GM18505 (cell line): ENCODE data around the gene SH3RF3.

Experiments
- ATAC-seq: cut with Tn5 transposase; IDR thresholded peaks from one replicate; pipeline ENCODE4 v1.9.1; 2021; ENCODE audit not compliant: unreplicated experiment
- POLR2A ChIP-seq: IDR thresholded peaks from 4 replicates; pipeline ENCODE4 v1.6.1; 2011; ENCODE audit warnings: borderline replicate concordance; ENCODE audit not compliant: insufficient read depth, insufficient read length; ENCODE audit errors: extremely low read depth

Gene SH3RF3

DNA sequence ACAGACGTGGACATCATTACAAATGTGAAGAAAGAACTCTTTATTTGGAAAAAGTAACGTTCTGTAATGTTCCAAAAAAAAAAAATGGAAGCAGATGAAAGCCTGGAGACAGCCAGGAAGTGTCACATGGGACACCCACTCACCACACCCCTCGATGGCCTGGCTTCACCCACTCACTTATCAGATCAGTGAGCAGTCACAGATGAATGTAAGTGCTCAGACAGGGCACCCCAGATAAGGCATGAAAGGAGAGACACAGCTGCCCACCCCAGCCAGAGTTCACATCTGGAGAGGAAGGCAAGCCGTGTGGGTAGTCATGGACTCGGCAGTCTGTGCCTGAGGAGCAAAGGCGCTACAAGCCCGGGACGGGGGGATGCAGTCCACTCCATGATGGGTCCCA, 379.6 kb downstream of the SH3RF3 start:
- ATAC-seq = no peak
- TF ChIP-seq POLR2A = no peak

DNA sequence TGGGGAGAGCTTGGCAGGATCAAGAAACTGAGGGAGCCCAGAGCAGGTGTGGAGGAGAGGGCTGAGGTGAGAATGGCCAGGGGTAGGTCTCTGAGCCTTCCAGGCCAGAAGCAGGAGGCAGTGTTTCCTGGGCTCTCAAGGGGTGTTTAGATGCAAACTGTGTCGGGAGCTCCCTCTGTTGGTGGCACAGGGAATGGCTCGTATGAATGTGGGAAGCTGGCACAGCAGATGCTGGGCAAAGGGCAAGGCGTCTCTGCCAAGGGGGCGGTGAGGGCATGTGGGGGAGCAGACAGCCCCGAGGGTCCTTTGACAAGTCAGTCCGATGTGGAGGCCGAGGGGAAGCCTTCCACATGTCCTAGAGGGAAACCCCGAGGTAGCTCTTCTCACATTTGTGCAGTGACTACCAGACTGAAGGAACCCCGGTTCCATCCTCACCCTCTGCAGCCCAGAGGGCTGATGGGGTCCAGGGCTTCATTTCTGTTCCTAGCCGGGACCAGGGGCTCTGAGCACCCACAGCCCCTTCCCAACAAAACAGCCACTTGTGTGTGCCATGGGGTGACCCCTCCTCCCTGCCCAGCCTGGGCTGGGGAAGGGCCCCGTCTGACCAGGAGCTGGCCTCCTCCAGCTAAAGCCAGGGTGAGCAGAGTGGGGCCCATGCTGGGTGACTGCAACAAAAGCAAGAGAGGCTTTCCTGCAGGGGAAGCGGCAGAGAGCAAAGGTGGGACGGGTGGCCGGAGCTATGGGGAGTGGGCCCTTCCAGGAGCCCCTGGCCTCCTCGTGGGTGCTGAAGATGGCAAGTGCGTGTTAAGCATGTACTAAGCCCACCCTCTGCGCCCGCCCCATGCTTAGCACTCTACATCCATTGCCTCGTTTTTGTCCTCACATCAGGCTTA, 381.4 kb downstream of the SH3RF3 start:
- no peak for ATAC-seq
- no peak for TF ChIP-seq POLR2A

DNA sequence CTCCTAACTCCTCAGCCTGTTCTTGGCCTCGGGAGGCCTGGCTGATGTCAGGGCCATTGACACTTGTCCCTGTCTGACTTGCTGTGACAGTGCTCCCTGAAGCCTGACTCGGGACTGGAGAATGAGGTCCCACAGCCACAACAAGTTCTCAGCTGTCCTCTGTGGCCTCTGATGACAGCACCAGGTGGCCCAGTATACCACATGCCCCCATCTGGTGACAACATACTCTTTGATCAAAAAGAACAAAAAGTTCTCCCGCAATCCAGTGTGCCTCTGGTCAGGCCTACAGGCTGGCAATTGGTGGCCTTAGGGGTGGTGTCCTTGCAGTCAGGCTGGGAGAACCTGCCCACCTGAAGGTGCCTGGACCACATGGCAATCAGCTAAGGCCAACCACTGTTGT, 382.2 kb downstream of the SH3RF3 start:
- no peak for TF ChIP-seq POLR2A
- ATAC-seq = no peak

DNA sequence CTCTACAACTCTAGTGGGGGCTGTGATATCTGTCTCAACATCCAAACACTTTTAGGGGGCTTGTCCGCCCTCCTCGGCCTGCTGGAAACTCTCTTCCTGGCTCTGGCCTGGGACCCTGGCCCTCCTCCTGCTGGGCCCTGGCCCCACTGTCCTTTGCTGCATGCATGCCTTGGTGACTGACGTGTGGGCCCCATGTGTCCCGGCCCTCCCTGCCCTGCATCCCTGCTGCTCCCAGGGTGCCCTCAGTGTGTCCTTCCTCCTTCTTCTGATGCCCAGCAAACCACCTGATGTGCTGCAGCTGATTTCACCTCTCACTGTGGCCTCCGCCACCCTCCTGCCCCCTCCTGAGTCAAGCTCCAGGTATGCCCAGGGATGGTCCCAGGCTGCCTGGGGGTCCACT, 383.1 kb downstream of the SH3RF3 start:
- no peak for TF ChIP-seq POLR2A
- ATAC-seq = no peak

DNA sequence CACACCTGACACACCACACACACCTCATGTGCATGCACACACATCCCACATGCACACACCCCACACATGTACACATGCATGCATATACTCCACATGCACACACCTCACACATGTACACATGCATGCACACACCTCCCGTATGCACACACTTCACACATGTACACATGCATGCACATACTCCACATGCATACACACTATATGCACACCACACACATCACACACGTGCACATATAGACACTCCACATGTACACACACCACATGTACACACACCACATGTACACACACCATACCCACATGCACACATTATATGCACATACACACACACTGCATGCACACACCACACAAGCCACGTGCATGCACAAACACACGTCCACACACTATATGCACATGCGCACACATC, 384.2 kb downstream of the SH3RF3 start:
- no peak for ATAC-seq
- TF ChIP-seq POLR2A = no peak

DNA sequence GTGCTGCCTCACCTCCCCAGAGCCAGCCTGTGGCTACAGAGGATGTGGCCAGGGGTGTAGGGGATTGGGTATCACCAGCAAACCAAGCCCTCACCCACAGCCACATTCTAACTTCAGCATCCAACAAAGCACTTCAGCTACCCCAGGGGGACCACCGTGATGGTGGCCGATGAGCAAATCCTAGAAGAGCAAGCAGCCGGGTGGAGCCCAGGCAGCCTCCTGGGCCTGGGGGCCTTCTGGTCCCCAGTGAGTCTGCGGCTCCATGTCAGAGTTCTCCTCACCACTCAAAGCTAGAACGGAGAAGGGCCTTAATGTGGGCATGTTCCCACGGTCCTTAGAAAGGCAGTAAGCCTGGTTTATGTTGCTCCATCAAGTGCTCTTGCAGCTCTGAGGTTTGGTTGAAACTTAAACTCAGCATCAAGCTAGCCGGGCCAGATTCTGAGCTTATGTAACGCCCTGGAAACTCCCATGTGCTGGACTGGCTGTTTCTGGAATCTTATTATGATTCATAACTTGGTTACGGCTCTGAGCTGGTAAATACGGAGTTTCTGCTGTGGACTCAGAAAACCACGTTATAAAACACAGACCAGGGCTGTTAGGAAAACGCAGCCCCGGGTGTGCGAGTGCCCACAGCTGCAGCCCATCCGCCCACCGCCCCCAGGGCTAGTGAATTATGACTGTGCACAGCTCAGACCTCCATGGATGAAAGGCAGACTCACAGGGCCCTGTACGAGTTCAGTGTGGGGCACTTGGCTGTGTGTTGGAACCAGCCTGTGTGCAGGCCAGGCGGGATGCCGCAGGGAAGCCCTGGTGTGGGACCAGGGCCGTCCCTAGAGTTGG, 385.0 kb downstream of the SH3RF3 start:
- no peak for TF ChIP-seq POLR2A
- peak; percentile 55 for ATAC-seq

DNA sequence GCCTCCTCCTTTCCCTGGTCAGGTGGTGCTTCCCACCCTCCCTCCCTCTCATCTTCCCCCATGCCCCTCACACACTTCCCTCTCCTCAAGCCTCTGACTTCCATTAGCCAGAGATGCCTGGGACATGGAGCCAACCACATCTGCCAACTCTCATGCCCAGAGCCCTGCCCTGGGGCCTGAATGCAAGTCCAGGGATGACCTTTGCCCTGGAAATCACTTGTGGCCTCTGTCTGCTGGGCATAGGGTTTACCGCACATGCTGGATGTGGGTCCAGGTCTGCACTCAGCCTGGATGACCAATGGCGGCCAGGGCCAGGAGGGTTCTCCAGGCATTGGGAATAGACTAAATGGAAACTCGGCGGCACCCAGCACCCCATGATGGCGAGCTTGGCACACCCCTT, 385.9 kb downstream of the SH3RF3 start:
- no peak for TF ChIP-seq POLR2A
- ATAC-seq = no peak

DNA sequence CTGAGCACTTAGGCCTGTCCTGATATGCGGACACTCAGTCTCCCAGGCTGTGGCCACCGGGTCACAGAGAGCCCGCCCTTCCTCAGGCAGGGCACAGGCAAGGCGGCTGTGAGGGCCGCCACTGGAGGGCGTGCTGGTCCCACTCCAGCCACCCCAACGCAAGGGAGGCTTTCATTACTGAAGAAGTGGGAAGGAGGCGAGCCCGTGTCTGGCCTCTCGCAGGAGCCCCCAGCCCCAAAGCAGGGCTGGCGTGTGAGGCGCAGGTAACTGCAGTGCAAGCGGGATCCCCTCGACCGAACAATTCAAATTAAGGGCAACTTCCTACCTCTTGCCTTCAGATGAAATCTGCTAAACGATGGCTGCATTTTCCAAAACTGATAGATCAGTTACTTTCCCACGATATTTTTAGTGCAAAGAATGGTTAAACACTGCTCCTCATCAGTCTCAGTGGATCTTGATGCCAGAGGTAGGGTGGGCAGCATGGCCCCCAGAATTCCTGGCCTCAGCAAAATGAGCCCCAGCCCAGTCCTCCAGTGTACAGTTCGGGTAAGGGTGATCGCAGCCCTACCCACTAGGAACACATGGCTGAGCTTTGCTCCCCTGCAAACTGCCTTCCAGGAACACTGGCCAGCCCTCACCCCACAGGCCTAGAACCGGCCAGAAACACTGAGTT, 387.6 kb downstream of the SH3RF3 start:
- no peak for TF ChIP-seq POLR2A
- ATAC-seq = no peak

DNA sequence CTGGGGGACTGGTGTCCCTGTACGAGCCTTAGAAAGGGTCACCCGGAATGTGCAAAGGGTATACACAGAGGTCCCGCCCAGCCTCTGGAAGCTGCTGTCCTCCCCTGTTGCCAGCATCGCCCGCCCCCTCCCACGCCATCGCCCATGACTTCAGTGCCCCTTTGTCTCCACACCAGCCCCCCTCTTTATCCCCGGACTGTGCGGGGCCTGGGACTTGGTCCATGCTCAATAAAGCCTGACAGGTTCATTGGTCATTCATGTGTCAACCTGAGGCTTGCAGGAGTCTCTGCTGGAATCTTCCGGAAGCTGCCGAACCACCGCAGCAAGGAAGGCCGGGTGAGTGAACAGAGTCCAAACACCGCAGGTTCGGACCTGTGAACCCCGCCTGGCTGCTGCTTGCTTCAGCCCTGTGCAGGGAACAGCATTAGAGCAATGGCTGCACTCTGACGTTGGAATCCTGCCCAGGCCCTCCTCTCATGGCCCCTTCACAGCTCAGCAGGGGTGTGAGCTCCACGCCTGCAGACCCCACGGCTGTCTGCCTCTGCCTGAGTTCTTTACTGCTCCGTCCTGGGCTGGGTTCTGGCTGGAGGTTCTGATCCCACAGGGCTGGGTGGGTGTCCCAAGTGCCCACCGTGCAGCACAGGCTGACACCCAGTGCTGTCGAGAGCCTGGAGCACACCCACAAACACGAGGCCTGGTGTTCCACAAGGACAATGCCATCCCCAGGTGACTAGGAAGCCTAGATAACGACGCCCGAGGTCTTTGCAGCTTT, 388.3 kb downstream of the SH3RF3 start:
- no peak for TF ChIP-seq POLR2A
- ATAC-seq = no peak

DNA sequence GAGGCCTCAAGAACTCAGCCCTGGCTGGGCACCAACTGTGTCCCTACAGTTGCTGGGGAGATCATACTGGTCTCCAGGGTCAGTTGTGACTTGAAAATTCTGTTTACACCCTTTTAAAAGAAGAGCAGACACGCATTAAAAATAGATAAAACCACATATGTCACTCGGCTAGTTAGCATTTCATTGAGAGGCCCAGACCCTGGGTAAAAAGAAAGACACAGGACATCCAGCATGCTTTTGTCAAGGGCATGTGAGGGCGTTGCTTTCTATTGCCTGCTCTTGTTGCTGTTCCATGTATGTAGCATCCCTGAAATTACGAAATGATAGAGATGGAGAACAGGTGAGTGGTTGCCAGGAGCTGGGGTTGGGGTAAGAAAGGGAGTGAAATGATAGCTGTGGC, 390.5 kb downstream of the SH3RF3 start:
- ATAC-seq = no peak
- TF ChIP-seq POLR2A = no peak

DNA sequence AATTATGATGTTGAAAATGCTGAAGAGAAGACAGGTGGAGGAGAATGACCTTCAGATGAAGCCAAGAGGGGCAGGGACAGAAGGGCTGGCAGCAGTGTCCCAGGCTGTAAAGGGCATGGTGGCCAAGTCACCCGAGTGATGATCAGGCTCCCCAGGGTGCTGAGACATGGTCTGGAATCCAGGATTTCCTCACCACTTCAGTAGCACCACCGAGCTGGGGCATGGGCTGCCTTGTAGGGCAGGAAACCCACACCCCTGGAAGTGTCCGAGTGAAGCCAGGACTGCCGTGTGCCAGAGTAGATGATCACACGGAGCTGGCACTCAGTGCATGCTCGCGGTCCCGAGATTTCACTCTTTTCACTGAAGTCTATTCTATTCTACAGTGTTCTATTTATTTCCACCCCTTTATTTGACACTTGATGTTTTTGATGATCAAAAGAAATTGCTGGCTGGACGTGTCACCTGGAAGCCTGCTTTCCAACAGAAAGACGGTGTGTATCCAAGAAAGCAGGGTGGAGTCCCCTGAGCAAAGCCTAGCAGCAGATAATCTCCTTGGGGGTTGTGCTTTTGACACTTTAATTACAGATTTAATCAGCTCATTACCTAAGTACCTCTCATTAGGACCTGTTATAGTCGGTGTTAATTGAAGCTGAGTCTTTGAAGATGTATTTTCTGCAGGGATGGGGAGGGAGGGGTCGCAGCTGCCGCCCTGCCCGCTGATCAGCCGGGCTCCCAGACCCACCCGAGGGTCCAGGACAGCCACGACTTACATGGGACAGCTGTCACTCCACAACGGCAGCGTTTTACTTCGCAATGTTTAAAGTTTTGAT, 392.4 kb downstream of the SH3RF3 start:
- TF ChIP-seq POLR2A = no peak
- ATAC-seq = no peak

DNA sequence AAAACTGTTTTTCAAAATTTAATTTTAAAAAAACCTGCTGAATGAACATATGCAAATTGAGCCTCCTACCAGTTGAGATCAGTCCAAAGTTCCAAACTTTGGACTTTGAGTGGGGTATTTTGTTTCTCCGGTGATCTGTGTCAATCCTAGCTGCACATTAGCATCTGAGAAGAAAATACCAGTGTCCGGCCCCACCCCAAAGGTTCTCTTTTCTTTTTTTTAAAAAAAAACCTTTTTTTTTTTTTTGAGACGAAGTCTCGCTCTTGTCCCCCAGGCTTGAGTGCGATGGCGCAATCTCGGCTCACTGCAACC, 393.0 kb downstream of the SH3RF3 start:
- TF ChIP-seq POLR2A = no peak

More for the DNA sequence above, 393.0 kb downstream of the SH3RF3 start:
- ATAC-seq = no peak
